Mesothelial cell of epicardium (in vitro differentiated cells): ENCODE results near the gene MARCO. TPM values are rescaled to one million over a fixed set of nuclear protein-coding genes. Genes with fewer than 3 reads are reported as not detected.

Experiments
- DNase-seq, 2 experiments: peaks; one replicate each; pipeline ENCODE4 v3.0.0; 2021; ENCODE audit warnings: low spot score in 2 of 2; ENCODE audit not compliant: unreplicated experiment in 2 of 2
- H3K27ac Mint-ChIP-seq: 2 replicates; pipeline ENCODE4 v1.8.0; 2021; ENCODE audit warnings: mixed read lengths
- H3K27me3 Mint-ChIP-seq: 2 replicates; pipeline ENCODE4 v1.8.0; 2021; ENCODE audit warnings: low read depth, mixed read lengths
- H3K36me3 Mint-ChIP-seq: 2 replicates; pipeline ENCODE4 v1.8.0; 2021; ENCODE audit warnings: mixed read lengths
- H3K4me1 Mint-ChIP-seq: 2 replicates; pipeline ENCODE4 v1.8.0; 2021; ENCODE audit warnings: mixed read lengths
- H3K4me3 Mint-ChIP-seq: 2 replicates; pipeline ENCODE4 v1.8.0; 2021; ENCODE audit warnings: mild to moderate bottlenecking, moderate library complexity, mixed read lengths
- H3K9me3 Mint-ChIP-seq: 2 replicates; pipeline ENCODE4 v1.8.0; 2021; ENCODE audit warnings: mixed read lengths
- CTCF ChIP-seq: fragments of 200-600 bp; sonication (generic); IDR thresholded peaks from one replicate; pipeline ENCODE4 v1.5.0; 2021; ENCODE audit warnings: antibody characterized with exemption; ENCODE audit not compliant: unreplicated experiment
- total RNA-seq: library from RNA; stranded (reverse); gene quantifications from 3 replicates; pipeline ENCODE4 v1.2.1, GENCODE V29; 2021

MARCO gene
- total RNA-seq, 1 donor from 2014 or later = 0.22 TPM

- no peak for DNase-seq
- Mint-ChIP-seq H3K27me3 (peaks cover 78% of the 10 kb centered on the region), H3K9me3 (peaks cover under 1% of the 10 kb centered on the region), H3K4me1 (no peaks in the 10 kb centered on the region), H3K4me3 (no peak overlapping the region), H3K36me3 (no peaks in the 10 kb centered on the region), H3K27ac (no peak overlapping the region)
- TF ChIP-seq CTCF = no peak
Measured at GRCh38 chr2:118979152-118979861, 37.3 kb downstream of the MARCO start.

GRCh38 chr2:118980022-118980421 lies 38.0 kb downstream of the MARCO start:
- Mint-ChIP-seq H3K9me3 (peaks cover 7% of the 10 kb centered on the region), H3K4me3 (no peak overlapping the region), H3K4me1 (no peaks in the 10 kb centered on the region), H3K36me3 (no peaks in the 10 kb centered on the region), H3K27ac (no peak overlapping the region), H3K27me3 (peaks cover 79% of the 10 kb centered on the region)
- no peak for TF ChIP-seq CTCF
- no peak for DNase-seq

- Mint-ChIP-seq H3K4me1 (no peaks in the 10 kb centered on the region), H3K4me3 (no peak overlapping the region), H3K9me3 (peaks cover 8% of the 10 kb centered on the region), H3K27me3 (peaks cover 79% of the 10 kb centered on the region), H3K36me3 (no peaks in the 10 kb centered on the region), H3K27ac (no peak overlapping the region)
- TF ChIP-seq CTCF = no peak
- DNase-seq = no peak
Measured at GRCh38 chr2:118980573-118980972, 38.6 kb downstream of the MARCO start.

- H3K27ac Mint-ChIP-seq = no peak overlapping the region
- H3K4me3 Mint-ChIP-seq = no peak overlapping the region
Measured at GRCh38 chr2:118981632-118982031, 39.6 kb downstream of the MARCO start.

GRCh38 chr2:118982039-118982438 lies 40.0 kb downstream of the MARCO start:
- Mint-ChIP-seq H3K27ac (no peak overlapping the region), H3K9me3 (peaks cover 8% of the 10 kb centered on the region), H3K27me3 (peaks cover 79% of the 10 kb centered on the region), H3K36me3 (no peaks in the 10 kb centered on the region), H3K4me1 (no peaks in the 10 kb centered on the region), H3K4me3 (no peak overlapping the region)
- TF ChIP-seq CTCF = no peak
- peak in 1 of 2 experiments; percentile 14 for DNase-seq

More at GRCh38 chr2:118981632-118982031, 39.6 kb downstream of the MARCO start:
- Mint-ChIP-seq H3K36me3 (no peaks in the 10 kb centered on the region), H3K9me3 (peaks cover 8% of the 10 kb centered on the region), H3K27me3 (peaks cover 79% of the 10 kb centered on the region), H3K4me1 (no peaks in the 10 kb centered on the region)
- DNase-seq = peak; percentile 6 to 34
- TF ChIP-seq CTCF = no peak
